Activated CD8-positive, alpha-beta memory T cell treated with anti-CD3 and anti-CD28 coated beads, Interleukin-2, amount 10 ng/mL, durations not matched to agents 7 days and 5 days (primary cell): Measurements from ENCODE around the gene MFSD2A. TPM values are rescaled to one million over a fixed set of nuclear protein-coding genes. Genes with fewer than 3 reads are reported as not detected.
"Not testable (repeated sequence)": the region's sequence is repeated elsewhere in the genome, so short reads cannot be mapped to it uniquely, and the experiment has no call there.

Source experiments
- ATAC-seq: fragments of 150-1000 bp; cut with Tn5 transposase; one replicate; pipeline ENCODE4 v1.10.0; 2021; ENCODE audit warnings: moderate library complexity
- CTCF ChIA-PET: fragments of 350-600 bp; sonication (Branson Sonifier 250); formaldehyde crosslinking; loops from one replicate; lab custom pipeline; 2021; ENCODE audit warnings: antibody characterized with exemption; lab: Charles Lee
- DNase-seq: peaks from one replicate; pipeline ENCODE4 v3.0.0-alpha.2; 2020
- H3K27ac Mint-ChIP-seq: one replicate; pipeline ENCODE4 v1.8.0; 2021; ENCODE audit warnings: mild to moderate bottlenecking, mixed read lengths
- H3K27me3 Mint-ChIP-seq: one replicate; pipeline ENCODE4 v1.8.0; 2021; ENCODE audit warnings: mixed read lengths
- H3K36me3 Mint-ChIP-seq: one replicate; pipeline ENCODE4 v1.8.0; 2021; ENCODE audit warnings: mild to moderate bottlenecking, mixed read lengths
- H3K4me1 Mint-ChIP-seq: one replicate; pipeline ENCODE4 v1.8.0; 2021; ENCODE audit warnings: mixed read lengths
- H3K4me3 Mint-ChIP-seq: one replicate; pipeline ENCODE4 v1.8.0; 2021; ENCODE audit warnings: mild to moderate bottlenecking, moderate library complexity, mixed read lengths
- H3K9me3 Mint-ChIP-seq: one replicate; pipeline ENCODE4 v1.8.0; 2022; ENCODE audit warnings: low read depth, mixed read lengths
- total RNA-seq, 2 experiments: library from RNA; stranded (reverse); gene quantifications; one replicate each; pipeline ENCODE4 v1.2.3, GENCODE V29; 2021

The MFSD2A gene
- total RNA-seq, 2 experiments from 2014 or later, result 2.9 to 7.0 TPM

DNA sequence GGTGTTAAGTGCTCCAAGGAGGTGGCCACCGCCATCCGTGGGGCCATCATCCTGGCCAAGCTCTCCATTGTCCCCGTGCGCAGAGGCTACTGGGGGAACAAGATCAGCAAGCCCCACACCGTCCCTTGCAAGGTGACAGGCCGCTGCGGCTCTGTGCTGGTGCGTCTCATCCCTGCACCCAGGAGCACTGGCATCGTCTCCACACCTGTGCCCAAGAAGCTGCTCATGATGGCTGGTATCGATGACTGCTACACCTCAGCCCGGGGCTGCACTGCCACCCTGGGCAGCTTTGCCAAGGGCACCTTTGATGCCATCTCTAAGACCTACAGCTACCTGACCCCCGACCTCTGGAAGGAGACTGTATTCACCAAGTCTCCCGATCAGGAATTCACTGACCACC is 8.0 kb downstream of the MFSD2A start:
- H3K4me3 Mint-ChIP-seq, ATAC-seq, DNase-seq, H3K9me3 Mint-ChIP-seq, CTCF ChIA-PET, H3K36me3 Mint-ChIP-seq, H3K27me3 Mint-ChIP-seq, H3K27ac Mint-ChIP-seq, H3K4me1 Mint-ChIP-seq: not testable (repeated sequence)

DNA sequence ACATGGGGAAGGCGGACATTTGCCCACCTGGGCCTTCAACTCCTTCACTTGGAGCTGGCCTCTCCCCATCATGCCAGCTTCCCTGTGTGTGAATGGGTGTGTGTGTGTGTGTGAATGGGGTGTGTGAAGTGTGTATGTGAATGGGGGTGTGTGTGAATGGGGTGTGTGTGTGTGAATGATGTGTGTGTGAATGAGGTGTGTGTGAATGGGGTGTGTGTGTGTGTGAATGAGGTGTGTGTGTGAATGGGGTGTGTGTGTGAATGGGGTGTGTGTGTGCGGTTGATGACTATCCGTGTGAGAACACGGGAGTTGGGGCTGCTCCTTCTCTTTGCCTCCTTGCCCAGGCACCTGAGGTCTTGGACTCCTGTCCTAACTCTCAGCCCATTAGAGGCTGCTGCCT is 9.6 kb downstream of the MFSD2A start:
- DNase-seq, result no peak
- H3K4me1 Mint-ChIP-seq, result peaks cover 6% of the 10 kb centered on the region
- no peak for ATAC-seq
- no peaks in the 10 kb centered on the region for H3K9me3 Mint-ChIP-seq
- CTCF ChIA-PET, result interaction anchor here (1.3 to 2.5 kb wide), 3 partner anchors 9 to 68 kb away, joined by 3 to 12 read pairs (median 4); no protein-coding TSS in a partner anchor
- no peak overlapping the region for H3K27ac Mint-ChIP-seq
- H3K36me3 Mint-ChIP-seq, result peaks cover 2% of the 10 kb centered on the region
- H3K4me3 Mint-ChIP-seq, result no peak overlapping the region
- H3K27me3 Mint-ChIP-seq, result no peaks in the 10 kb centered on the region

DNA sequence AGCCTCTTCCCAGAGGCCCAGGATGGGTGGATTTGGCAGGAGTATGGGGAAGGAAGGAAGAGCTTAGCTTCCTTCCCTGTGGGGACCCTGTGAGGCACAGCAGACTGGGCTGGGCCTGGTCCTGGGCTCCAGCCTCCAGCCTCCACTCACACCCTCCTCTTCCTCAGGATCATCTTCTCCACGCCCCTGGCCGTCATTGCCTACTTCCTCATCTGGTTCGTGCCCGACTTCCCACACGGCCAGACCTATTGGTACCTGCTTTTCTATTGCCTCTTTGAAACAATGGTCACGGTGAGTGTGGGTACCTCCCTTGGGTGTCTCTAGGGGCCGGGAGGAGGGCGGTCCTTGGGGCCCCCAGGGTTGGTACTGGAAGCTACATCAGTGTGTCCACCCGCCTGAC is 10.1 kb downstream of the MFSD2A start:
- ATAC-seq (no peak), DNase-seq (no peak)
- H3K27ac Mint-ChIP-seq, result no peak overlapping the region
- peaks cover 6% of the 10 kb centered on the region for H3K4me1 Mint-ChIP-seq
- no peaks in the 10 kb centered on the region for H3K27me3 Mint-ChIP-seq
- no peaks in the 10 kb centered on the region for H3K9me3 Mint-ChIP-seq
- CTCF ChIA-PET, result interaction anchor here (1.3 to 2.5 kb wide), 3 partner anchors 9 to 68 kb away, joined by 3 to 12 read pairs (median 4); no protein-coding TSS in a partner anchor
- peaks cover 2% of the 10 kb centered on the region for H3K36me3 Mint-ChIP-seq
- H3K4me3 Mint-ChIP-seq, result no peak overlapping the region

DNA sequence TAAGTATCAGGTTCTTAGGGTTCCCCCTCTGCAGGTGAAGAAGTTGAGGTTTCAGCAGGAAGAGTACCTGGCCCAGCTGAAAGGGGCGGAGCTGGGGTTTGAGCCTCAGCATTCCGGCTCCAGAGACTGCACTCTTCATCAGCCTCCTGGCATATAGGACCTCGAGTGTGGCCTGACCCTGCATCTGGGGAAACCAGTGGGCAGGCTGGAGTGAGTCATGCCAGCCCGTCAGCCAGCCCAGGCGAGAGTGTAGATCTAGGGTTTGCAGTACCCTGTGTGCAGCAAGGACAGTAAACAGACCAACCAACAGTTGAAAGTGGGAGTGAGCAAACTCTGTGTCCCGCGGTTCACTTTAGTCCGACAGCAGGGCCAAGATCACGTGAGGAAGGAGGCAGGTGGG is 14.1 kb downstream of the MFSD2A start:
- Mint-ChIP-seq H3K36me3 (no peaks in the 10 kb centered on the region), H3K4me1 (no peaks in the 10 kb centered on the region), H3K4me3 (no peak overlapping the region), H3K27ac (no peak overlapping the region), H3K27me3 (no peaks in the 10 kb centered on the region), H3K9me3 (no peaks in the 10 kb centered on the region)
- ATAC-seq, result no peak
- DNase-seq, result no peak
- CTCF ChIA-PET, result interaction anchor here (1.2 to 1.4 kb wide), 2 partner anchors 44 to 63 kb away, joined by 3 to 4 read pairs; no protein-coding TSS in a partner anchor

DNA sequence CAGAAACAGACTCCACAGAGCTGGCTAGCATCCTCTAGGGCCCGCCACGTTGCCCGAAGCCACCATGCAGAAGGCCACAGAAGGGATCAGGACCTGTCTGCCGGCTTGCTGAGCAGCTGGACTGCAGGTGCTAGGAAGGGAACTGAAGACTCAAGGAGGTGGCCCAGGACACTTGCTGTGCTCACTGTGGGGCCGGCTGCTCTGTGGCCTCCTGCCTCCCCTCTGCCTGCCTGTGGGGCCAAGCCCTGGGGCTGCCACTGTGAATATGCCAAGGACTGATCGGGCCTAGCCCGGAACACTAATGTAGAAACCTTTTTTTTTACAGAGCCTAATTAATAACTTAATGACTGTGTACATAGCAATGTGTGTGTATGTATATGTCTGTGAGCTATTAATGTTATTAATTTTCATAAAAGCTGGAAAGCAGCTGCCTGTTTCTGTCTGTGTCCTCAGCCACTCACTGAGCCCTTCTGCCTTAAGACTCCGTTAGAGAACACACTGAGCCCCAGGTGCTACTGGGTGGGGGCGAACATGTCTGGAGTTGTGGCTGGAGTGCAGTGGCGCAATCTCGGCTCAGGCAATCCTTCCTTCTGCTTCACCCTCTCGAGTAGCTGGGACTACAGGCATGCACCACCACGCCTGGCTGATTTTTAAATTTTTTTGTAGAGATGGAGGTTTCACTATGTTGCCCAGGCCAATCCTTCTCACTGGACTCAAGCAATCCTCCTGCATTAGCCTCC is 14.8 kb downstream of the MFSD2A start:
- DNase-seq (no peak), ATAC-seq (no peak)
- no peak overlapping the region for H3K4me3 Mint-ChIP-seq
- no peaks in the 10 kb centered on the region for H3K4me1 Mint-ChIP-seq
- no peaks in the 10 kb centered on the region for H3K27me3 Mint-ChIP-seq
- no peaks in the 10 kb centered on the region for H3K36me3 Mint-ChIP-seq
- CTCF ChIA-PET, result interaction anchor here (0.6 to 1.4 kb wide), 3 partner anchors 44 to 179 kb away, joined by 3 to 4 read pairs (median 3); no protein-coding TSS in a partner anchor
- H3K9me3 Mint-ChIP-seq, result no peaks in the 10 kb centered on the region
- no peak overlapping the region for H3K27ac Mint-ChIP-seq

DNA sequence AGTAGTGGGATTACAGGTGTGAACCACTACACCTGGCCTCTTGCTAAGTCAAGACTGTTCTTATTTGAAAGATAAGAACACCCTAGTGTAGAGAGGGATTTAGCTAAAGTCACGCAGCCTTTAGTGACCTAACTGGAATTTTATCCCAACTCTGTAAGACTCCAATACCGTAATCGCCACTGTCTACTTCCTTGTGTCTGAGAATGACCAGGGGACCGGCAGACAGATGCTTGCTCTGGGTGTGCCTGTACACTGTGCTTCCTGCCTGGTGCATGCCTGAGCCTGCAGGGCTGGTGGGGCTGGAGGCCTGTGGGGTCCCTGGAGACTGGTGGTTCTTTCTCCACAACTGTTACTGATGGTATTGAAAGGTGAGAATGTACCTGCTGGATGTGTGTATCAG is 15.3 kb downstream of the MFSD2A start:
- H3K36me3 Mint-ChIP-seq, result no peaks in the 10 kb centered on the region
- no peaks in the 10 kb centered on the region for H3K9me3 Mint-ChIP-seq
- DNase-seq (no peak), ATAC-seq (no peak)
- no peaks in the 10 kb centered on the region for H3K4me1 Mint-ChIP-seq
- CTCF ChIA-PET, result interaction anchor here (0.6 to 5.2 kb wide), 4 partner anchors 45 to 180 kb away, joined by 3 to 70 read pairs (median 4); no protein-coding TSS in a partner anchor
- H3K27me3 Mint-ChIP-seq, result no peaks in the 10 kb centered on the region
- H3K4me3 Mint-ChIP-seq, result no peak overlapping the region
- peak overlapping the region; percentile 21 for H3K27ac Mint-ChIP-seq

DNA sequence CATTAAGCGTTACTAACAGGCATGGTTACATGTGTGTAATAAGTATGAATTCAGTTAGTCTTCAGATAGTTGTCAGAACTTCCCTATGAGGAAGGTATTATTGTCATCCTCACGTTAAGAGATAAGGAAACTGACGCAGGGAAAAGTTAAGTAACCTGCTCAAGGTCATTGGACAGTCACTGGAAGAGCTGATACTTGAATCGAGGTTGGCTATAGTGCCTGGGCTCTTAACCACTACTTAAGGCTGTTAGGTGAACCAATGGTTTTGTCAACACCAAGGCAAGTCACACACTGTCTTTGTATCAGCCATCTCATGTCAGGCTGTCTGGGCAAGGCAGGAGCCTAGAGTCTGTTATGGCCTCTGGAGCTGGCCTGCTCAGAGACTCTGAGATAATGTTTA is 16.2 kb downstream of the MFSD2A start:
- CTCF ChIA-PET, result interaction anchor here (0.8 to 5.2 kb wide), 6 partner anchors 13 to 172 kb away, joined by 4 to 70 read pairs (median 32); no protein-coding TSS in a partner anchor
- no peak overlapping the region for H3K27ac Mint-ChIP-seq
- no peaks in the 10 kb centered on the region for H3K36me3 Mint-ChIP-seq
- DNase-seq, result no peak
- H3K27me3 Mint-ChIP-seq, result no peaks in the 10 kb centered on the region
- no peaks in the 10 kb centered on the region for H3K9me3 Mint-ChIP-seq
- no peak for ATAC-seq
- H3K4me1 Mint-ChIP-seq, result no peaks in the 10 kb centered on the region
- no peak overlapping the region for H3K4me3 Mint-ChIP-seq

DNA sequence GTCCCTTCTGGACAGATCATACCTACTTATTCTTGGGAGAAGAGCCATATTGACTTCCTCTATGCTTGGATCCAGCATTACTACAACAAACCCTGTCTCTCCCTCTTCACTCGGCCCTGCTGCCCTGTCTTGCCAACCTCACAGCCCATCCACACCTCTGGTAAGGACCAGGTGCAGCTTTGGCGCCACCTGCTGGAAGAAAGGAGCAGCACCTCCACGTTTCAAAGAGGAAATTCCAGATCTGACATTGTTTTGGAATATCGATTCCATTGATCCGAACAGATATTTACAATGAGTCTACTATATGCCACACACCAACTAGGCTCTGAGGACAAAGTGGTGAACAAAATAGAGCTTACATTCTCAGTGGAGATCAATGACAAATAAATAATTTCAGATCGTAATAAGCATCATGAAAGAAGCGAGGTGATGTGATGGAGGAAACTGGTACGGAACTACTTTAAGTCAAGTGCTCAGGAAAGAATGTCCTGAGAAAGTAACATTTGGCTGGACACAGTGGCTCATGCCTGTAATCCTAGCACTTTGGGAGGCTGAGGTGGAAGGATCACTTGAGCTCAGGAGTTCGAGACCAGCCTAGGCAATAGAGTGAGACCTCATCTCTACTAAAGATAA is 18.7 kb downstream of the MFSD2A start:
- CTCF ChIA-PET, result interaction anchor here (0.8 to 5.2 kb wide), 32 partner anchors 8 to 367 kb away, joined by 3 to 70 read pairs (median 4); partner anchors contain the start of genes MYCL and TRIT1
- H3K27me3 Mint-ChIP-seq, result no peaks in the 10 kb centered on the region
- H3K27ac Mint-ChIP-seq, result no peak overlapping the region

DNA sequence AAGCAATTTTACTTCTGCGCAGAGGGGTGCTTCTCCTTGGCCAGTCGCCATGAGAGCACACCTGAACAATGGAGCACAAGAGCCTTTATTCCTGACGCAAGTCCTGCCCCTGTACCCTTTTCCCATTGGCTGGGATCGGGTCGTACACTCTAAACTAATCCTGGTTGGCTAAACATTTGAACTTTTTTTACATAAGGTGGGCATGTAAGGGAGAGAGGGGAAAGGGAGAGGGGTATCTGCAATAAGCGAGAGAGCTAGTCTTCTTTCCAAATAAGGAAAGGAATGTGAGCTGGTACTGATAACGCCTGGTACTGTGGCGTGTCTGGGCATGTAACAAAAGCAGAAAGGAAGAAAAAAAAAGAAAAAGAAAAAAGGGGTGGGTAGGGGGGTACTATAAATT is 21.8 kb downstream of the MFSD2A start:
- DNase-seq, result no peak
- H3K9me3 Mint-ChIP-seq, result no peaks in the 10 kb centered on the region
- no peak for ATAC-seq
- no peak overlapping the region for H3K27ac Mint-ChIP-seq
- no peaks in the 10 kb centered on the region for H3K27me3 Mint-ChIP-seq
- H3K4me3 Mint-ChIP-seq, result no peak overlapping the region
- no peaks in the 10 kb centered on the region for H3K4me1 Mint-ChIP-seq
- no peaks in the 10 kb centered on the region for H3K36me3 Mint-ChIP-seq
- CTCF ChIA-PET, result interaction anchor here (0.7 to 2.3 kb wide), 3 partner anchors 57 to 187 kb away, joined by 3 to 9 read pairs (median 3); no protein-coding TSS in a partner anchor

More for the DNA sequence above, 18.7 kb downstream of the MFSD2A start:
- Mint-ChIP-seq H3K4me1 (no peaks in the 10 kb centered on the region), H3K4me3 (no peak overlapping the region), H3K9me3 (no peaks in the 10 kb centered on the region), H3K36me3 (no peaks in the 10 kb centered on the region)
- DNase-seq (peak; percentile 78), ATAC-seq (peak; percentile 69)

DNA sequence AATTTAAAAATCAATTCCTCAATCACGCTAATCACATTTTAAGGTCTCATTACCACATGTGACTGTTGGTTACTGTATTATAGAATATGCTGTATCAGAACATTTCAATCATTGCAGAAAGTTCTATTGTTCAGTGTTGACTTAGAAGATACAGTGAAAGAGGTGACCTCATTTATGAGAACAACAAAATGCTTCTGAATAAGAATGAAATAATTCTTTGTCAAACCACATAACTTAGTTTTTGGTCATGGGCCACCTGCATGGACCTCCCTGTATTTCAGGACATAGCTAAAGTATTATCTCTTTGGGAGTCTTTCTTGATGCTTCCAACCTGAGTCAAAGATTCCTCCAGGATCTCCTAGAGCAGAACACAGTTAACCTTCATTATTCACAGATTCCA is 22.3 kb downstream of the MFSD2A start:
- DNase-seq, result no peak
- H3K4me1 Mint-ChIP-seq, result no peaks in the 10 kb centered on the region
- H3K27ac Mint-ChIP-seq, result no peak overlapping the region
- no peaks in the 10 kb centered on the region for H3K9me3 Mint-ChIP-seq
- H3K4me3 Mint-ChIP-seq, result no peak overlapping the region
- CTCF ChIA-PET, result interaction anchor here (0.7 to 2.3 kb wide), 5 partner anchors 53 to 187 kb away, joined by 3 to 9 read pairs (median 3); no protein-coding TSS in a partner anchor
- ATAC-seq, result no peak
- H3K27me3 Mint-ChIP-seq, result no peaks in the 10 kb centered on the region
- no peaks in the 10 kb centered on the region for H3K36me3 Mint-ChIP-seq

DNA sequence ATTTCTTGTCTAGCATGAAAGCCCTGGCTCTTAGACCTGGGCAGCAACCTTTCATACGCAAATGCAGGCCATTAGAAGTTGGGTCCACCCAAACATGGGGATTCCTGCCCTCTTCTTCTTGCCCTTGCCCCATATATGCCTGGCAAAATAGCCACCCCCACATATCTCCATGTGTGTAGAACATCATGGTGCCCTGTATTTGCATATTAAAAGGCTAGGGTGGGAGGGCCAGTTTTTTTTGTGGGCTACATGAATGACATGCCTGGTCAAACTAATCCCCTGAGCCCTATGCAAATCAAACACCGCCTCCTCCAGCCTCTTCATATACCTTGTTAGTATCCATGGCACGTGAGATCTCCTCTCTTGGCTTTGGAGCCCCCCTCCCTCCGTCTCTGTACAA is 24.7 kb downstream of the MFSD2A start:
- Mint-ChIP-seq H3K36me3 (no peaks in the 10 kb centered on the region), H3K4me1 (no peaks in the 10 kb centered on the region), H3K27ac (no peak overlapping the region), H3K27me3 (no peaks in the 10 kb centered on the region), H3K4me3 (no peak overlapping the region), H3K9me3 (no peaks in the 10 kb centered on the region)
- DNase-seq (no peak), ATAC-seq (no peak)
- CTCF ChIA-PET, result interaction anchor here (0.8 kb wide), 1 partner anchor 162 kb away, joined by 3 read pairs; no protein-coding TSS in a partner anchor

DNA sequence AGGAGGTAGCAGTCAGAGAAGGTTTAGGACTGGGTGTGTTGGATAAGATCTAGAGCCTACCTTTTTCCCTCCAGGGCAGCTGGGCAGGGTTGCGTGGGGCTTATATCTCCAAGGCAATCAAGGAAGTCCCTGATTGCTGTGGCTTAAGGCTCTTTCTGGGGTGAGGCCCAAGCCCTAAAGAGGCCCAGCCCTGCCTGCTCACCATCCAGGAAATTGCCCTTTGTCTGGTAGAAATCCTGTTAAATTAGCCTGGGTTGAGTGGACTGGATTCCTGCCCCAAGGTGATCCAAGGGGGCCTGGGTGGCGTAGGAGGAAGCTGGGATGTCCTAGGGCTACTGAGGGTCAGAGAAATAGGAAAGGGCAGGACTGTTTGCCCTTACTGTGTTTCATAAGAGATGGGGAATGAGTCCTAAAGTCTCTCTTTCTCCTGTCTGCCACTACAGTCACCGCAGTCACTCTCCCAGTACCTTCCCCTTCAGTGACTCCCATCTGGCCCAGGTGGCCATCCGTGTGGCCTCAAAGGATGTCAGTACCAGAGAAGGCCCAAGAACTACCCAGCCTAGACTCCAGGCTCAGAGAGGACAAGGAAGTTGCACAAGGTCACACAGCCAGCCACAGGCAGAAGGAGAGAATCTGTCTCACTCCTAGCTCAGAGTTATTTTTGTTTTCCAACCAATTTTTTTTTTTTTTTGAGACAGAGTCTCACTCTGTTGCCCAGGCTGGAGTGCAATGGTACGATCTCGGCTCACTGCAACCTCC is 25.8 kb downstream of the MFSD2A start:
- ATAC-seq (no peak), DNase-seq (no peak)
- CTCF ChIA-PET, result interaction anchor here (1.1 kb wide), 1 partner anchor 53 kb away, joined by 3 read pairs; no protein-coding TSS in a partner anchor
- Mint-ChIP-seq H3K27me3 (no peaks in the 10 kb centered on the region), H3K9me3 (no peaks in the 10 kb centered on the region), H3K36me3 (no peaks in the 10 kb centered on the region), H3K4me1 (no peaks in the 10 kb centered on the region), H3K4me3 (no peak overlapping the region), H3K27ac (no peak overlapping the region)

DNA sequence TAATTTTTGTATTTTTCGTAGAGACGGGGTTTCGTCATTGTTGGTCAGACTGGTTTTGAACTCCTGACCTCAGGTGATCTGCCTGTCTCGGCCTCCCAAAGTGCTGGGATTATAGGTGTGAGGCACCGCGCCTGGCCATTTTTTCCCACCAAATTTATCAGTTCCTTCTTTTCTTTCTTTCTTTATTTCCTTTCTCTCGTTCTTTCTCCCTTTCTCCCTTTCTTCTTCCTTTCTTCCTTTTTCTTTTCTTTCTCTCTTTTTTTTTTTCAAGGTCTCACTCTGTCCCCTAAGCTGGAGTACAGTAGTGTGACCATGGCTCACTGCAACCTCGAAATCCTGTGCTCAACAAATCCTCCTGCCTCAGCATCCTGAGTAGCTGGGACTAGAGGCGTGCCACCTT is 26.4 kb downstream of the MFSD2A start:
- Mint-ChIP-seq H3K27me3 (no peaks in the 10 kb centered on the region), H3K4me3 (no peak overlapping the region), H3K36me3 (no peaks in the 10 kb centered on the region), H3K27ac (no peak overlapping the region), H3K9me3 (no peaks in the 10 kb centered on the region), H3K4me1 (no peaks in the 10 kb centered on the region)
- no peak for DNase-seq
- CTCF ChIA-PET, result interaction anchor here (0.7 to 1.1 kb wide), 2 partner anchors 8 to 53 kb away, joined by 3 read pairs; no protein-coding TSS in a partner anchor
- ATAC-seq, result no peak
